GM18870 (cell line): ENCODE data around the gene NPEPL1.

Experiments used
- ATAC-seq: cut with Tn5 transposase; IDR thresholded peaks from one replicate; pipeline ENCODE4 v1.9.1; 2021; ENCODE audit warnings: moderate library complexity; ENCODE audit not compliant: unreplicated experiment

The NPEPL1 gene

DNA sequence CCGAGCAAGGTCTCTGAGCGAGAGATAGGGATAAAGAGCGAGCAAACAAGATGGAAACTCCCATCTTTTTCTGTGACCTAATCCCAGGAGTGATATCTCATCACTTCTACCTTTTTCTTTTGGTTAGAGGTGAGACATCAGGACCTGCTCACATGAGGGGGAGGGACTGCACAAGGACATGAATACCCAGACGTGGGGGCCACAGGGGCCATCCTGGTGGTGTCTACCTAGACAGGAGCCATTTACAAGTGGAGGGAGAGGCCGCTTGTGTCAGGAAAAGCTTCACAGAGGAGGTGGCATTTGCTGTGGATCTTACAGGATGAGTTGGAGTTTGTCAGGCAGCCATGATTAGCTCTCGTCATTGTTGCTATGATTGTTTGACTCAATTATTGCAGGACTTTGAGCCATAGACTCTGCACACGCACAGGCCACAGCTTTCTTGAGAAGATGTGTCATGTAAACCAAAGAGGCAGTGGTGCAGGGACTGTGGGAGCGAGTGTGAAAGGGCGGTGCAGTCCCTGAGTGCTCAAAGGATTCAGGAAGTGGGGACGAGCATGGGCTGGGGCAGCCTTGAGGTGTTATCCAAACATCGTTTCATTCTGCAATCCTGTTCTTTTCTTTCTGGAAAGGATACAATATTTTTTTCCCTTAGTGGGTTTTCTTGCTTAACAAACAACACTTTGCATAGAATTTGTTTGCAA, 7.7 kb downstream of the NPEPL1 start:
- ATAC-seq = no peak

- ATAC-seq = no peak
These were observed 8.2 kb downstream of the NPEPL1 start for GRCh38 chr20:58700823-58701222.

DNA sequence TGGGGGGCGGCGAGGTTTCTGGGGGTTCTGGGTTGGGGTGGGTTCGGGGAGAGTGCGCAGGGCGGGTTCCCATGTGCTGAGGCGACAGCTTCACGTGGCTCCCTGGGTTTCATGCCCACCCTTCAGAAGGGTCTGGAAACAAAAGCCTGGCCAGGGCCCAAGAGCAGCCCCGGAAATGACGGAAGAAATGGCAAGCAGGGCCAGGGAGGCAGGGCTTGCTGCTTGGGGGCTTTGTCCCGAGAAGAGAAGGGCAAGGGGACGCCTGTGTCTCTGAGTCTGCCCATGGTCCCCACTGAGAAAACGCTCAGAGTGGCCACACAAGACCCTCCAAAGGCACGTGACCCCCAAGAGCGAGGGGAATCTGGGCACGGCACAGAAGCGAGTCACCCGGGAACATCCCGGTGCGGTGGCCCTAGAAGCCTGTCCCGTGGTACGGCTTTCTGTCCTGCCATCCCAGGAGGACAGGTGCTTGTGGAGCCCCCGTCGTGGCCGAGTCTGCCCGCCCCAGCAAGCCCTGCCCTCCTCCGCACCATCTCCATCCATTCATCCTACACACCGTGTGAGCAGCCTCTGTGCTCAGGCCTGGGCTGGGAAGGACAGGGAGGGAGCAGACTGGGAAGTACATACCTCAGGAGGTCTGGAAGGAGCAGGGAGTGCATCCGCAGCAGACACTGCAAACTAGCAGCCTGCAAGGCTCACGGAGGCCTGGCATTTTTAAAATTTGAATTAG, 9.0 kb downstream of the NPEPL1 start:
- ATAC-seq = no peak

DNA sequence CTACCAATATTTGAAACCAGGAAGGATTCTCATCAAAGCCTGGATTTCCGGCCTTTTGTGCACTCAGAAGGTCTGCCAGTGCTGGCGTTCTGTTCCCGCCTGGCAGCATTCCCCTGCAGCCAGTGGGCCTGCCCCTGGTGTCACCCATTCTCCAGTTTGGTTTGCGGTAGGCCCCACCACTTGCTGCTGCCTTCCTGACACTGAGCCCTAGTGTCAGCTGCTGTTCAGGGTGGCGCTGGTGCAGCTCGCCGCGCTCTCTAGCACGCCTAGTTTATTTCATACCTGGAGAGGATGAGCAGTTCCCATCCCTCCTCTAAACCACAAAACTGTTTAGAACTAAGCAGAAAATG, 9.5 kb downstream of the NPEPL1 start:
- ATAC-seq = no peak

GRCh38 chr20:58702859-58703648, 10.5 kb downstream of the NPEPL1 start:
- ATAC-seq = no peak

DNA sequence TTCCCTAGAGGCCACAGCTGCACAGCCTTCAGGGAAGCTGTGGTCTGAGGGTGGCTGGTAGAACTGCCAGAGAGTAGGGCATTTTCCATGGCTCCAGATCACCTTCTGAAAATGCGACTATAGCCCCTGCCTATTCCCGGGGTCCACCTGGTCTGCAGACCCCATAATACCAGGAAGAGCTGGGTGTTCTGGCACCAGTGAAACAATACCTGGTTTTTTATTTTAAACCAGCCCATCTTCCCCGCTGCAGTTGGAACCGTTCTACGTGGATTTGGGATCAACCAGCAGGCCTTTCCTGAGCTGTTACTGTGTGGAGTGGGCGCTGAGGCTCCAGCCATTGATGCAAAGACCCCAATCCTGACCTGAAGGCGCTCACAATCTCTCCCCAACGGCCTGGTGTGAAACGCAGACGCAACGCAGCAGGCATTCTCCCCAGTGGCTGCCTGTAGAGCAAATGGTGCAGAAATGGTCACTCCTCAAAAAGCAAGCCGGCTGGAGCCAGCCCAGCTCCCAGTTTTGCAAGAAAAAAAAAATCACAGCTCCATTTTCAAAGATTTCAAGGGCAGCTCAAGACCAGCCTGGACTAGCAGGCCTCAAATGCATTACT, 11.3 kb downstream of the NPEPL1 start:
- no peak for ATAC-seq

DNA sequence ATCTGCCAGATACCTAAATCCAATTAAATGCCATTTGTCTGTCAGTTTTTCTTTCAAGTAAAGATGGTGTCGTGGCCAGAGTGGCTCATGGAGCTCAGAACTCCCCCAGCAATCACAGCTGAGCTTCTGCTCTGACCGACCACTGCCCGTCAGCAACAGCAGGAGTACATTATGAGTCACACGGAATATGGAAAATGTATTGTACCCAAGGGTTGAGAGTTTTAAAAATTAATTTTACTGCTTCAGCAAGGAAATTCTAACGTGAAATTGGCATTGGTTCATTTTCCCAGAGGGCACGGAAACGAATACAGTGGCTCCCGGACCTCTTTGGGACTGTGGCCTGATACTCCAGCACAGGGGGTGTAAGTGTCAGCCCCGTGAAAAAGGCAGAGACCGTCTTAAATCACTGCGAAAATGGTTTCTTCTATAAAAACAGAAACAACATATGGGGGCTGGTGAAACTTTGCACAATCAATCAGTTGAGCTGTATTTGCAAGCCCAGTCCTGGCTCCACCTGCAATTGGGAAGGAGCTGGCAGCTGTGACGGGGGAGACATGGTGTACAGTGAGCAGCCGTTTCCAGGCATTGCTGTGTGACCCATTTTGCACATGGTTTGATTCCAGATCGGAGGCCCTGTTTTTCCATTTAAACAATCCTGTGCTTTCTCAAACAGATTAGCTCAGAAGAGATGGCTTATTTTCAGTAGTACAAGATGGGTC, 12.8 kb downstream of the NPEPL1 start:
- ATAC-seq = no peak

DNA sequence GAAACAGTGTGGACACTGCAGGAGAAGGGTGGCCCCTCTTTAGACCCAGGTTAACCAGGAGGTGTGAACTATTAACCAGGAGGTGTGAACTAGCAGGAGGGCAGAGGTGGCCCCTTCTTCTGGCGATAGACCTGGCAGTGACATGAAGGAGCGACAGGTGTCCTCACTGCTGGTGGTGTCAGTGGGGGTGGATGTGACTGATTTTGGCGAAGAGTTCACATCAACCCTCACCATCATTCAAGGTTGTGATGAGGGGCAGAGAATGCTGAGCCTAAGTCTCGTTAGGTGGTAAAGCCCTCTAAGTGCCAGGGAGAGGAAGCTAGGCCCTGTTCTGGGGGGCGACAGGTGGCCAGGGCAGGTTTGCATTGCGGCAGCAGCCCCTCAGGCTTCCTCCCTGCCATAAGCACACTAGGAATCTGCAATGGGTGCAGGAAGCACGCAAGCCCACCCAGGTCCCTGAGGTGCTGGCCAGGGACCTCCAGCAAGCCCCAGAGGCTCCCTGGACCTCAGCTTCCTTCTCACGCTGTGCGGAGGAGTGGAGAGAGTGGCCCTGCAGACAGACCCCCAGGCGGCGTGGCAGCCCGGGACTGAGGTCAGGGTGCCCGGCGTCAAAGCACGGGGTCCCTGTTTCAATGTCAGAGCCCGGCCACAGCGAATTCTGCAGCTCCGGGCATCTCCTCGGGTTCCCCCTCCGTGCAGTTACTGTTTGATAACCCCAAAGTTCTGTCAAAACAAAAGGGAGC, 13.7 kb downstream of the NPEPL1 start:
- no peak for ATAC-seq

DNA sequence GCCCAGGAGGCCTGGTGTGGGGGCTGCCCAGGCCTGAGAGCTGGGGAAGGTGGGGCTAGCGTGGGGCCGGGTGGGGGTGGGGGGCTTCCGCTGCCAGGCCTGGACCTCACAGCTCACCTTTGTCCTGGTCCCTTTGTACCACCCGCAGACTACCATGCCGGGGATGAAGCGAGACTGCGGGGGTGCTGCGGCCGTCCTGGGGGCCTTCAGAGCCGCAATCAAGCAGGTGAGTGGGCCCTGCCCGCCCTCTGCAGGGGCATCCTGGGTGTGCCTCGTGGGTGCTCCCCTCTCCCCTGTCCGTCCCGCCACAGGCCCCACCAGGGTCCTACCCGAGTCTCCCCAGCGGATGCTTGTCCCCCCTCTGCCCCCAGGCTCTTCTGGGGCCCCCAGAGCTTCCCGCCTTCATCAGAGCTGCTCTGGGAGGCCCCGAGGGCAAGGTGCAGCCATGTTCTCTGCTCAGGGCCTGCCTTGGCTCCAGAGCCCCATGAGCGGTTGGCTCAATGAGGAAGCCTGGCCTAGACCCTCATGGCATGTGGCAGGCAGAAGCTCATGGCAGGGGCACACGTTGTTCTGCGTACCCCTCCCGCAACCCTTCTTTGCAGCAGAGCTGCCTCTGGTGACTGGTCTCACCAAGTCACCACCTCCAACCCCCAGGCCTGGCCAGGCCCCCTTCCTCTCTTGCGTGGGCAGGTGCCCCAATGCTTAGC, 14.5 kb downstream of the NPEPL1 start:
- no peak for ATAC-seq

- ATAC-seq = no peak
These were observed 15.2 kb downstream of the NPEPL1 start for GRCh38 chr20:58707770-58708169.

- ATAC-seq = no peak
These were observed 15.8 kb downstream of the NPEPL1 start for GRCh38 chr20:58708246-58708931.

GRCh38 chr20:58709013-58709702, 16.6 kb downstream of the NPEPL1 start:
- no peak for ATAC-seq

- ATAC-seq = no peak
These were observed 17.1 kb downstream of the NPEPL1 start for GRCh38 chr20:58709703-58710039.

DNA sequence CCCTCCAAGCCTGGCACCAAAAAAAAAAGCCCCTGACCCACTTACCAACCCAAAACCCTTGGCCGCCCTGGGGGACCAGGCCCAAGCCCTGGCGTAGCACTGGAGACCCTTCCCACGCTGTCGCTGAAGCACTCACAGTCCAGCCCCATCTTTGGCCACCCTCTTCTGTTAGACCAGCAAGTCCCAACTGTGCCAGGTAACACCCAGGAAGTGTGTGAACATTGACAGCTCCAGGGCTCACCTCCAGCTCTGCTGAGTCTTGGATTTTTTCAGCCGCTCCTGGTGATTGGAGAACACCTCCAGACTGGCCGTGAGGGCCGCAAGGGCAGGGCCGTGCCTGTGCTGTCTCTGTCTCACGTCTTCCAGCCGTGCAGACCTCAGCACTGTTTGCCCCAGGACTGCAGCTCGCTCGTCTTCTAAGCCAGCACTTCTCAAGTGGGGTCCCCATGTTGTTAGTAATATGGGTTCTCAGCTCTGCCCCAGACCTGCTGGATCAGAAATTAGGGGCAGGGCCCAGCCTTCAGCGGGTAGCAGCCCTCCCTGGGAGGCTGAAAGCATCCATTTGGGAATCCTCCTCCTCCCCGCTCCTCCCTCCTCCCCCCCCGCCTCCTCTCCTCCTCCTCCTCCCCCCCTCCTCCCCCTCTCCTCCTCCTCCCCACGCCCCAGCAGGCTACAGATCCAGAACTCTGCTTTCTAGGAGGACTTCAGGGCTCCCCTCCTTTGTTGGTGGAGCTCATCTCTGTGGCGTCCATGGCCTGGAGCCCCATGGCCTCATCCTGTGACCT, 18.1 kb downstream of the NPEPL1 start:
- no peak for ATAC-seq

DNA sequence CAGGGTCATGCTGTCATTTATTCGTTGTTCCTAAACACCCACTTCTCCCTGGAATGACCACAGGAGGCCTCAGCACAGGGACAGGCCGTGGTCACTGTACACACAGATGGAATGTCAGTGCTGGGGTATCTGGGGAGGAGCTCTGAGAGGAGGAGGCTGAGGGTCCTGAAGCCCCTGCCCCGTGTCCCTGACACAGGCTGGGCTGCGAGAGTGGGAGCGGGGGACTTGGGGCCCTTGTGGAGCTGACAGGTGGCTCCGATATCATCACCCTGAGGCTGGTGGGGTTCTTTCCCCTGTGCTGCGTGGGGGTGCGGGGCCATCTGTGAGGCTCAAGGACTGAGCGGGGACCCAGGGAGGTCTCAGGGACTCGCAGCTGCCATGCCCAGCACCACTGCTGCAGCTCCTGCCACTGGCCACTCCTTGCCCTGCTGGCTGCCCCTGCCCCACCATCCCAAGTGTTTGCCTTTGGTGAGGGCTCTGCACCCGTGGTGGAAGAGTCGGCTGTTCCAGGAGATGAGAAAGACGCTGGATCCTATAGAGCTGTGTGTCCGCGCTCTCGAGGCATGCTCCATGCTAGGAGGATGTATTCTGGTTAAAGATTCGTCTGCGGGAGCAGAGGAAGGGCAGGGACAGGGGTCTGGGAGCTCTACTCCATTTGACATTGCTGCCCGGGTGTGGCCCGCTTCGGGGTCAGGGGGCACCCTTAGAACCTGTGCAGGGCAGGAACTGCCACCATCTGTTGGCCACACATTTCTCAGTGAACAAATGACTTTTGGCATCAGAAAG, 18.9 kb downstream of the NPEPL1 start:
- no peak for ATAC-seq

- no peak for ATAC-seq
These were observed 19.7 kb downstream of the NPEPL1 start for GRCh38 chr20:58712151-58712791.
